Kidney epithelial cell (primary cell): ENCODE measurements around the gene PPP2R3C. TPM values are rescaled to one million over a fixed set of nuclear protein-coding genes. Genes with fewer than 3 reads are reported as not detected.

ENCODE experiments used
- DNase-seq: peaks from one replicate; pipeline ENCODE4 v3.0.0-alpha.2; 2010; ENCODE audit warnings: low read depth
- H3K27me3 ChIP-seq: 2 replicates; pipeline ENCODE4 v1.6.0; 2011; ENCODE audit warnings: low read length; ENCODE audit not compliant: control insufficient read depth, insufficient read depth
- H3K36me3 ChIP-seq: 2 replicates; pipeline ENCODE4 v1.5.1; 2011; ENCODE audit warnings: low read length; ENCODE audit not compliant: control insufficient read depth, insufficient read depth
- H3K4me3 ChIP-seq: 2 replicates; pipeline ENCODE4 v1.5.1; 2011; ENCODE audit warnings: low read depth, mild to moderate bottlenecking, control low read depth, low read length
- total RNA-seq: library from RNA; depleted of rRNA; stranded (reverse); fragments of >200 nt; gene quantifications from 2 replicates; pipeline ENCODE4 v1.2.3, GENCODE V29; 2015
- TF ChIP-seq, protein P1 (sequence below): IDR thresholded peaks from 2 replicates; pipeline ENCODE4 v1.5.1; 2011; ENCODE audit warnings: mild to moderate bottlenecking, moderate library complexity, low read length, control low read depth, inconsistent platforms; ENCODE audit not compliant: insufficient read depth, poor library complexity, severe bottlenecking

Gene PPP2R3C
- total RNA-seq, 1 donor from 2014 or later: 39.4 TPM

- Histone ChIP-seq H3K36me3 (no peaks in the 10 kb centered on the region), H3K27me3 (no peaks in the 10 kb centered on the region), H3K4me3 (no peak overlapping the region)
- DNase-seq: no peak
- TF ChIP-seq, protein P1, sequence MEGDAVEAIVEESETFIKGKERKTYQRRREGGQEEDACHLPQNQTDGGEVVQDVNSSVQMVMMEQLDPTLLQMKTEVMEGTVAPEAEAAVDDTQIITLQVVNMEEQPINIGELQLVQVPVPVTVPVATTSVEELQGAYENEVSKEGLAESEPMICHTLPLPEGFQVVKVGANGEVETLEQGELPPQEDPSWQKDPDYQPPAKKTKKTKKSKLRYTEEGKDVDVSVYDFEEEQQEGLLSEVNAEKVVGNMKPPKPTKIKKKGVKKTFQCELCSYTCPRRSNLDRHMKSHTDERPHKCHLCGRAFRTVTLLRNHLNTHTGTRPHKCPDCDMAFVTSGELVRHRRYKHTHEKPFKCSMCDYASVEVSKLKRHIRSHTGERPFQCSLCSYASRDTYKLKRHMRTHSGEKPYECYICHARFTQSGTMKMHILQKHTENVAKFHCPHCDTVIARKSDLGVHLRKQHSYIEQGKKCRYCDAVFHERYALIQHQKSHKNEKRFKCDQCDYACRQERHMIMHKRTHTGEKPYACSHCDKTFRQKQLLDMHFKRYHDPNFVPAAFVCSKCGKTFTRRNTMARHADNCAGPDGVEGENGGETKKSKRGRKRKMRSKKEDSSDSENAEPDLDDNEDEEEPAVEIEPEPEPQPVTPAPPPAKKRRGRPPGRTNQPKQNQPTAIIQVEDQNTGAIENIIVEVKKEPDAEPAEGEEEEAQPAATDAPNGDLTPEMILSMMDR: no peak
Observed at GRCh38 chr14:35149239-35149638, 27.4 kb upstream of the PPP2R3C start.

DNA sequence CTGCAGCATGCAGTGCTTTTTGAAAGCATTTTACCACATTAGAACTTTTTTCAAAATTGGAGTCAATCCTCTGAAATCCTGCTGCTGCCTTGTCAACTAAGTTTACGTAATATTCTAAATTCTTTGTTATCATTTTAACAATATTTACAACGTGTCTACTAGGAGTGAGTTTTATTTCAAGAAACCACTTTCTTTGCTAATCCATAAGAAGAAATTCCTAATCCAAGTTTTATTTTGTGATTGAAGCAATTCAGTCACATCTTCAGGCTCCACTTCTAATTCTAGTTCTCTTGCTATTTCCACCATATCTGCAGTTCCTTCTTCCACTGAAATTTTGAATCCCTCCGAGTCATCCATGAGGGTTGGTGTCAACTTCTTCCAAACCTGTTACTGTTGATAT lies 25.9 kb upstream of the PPP2R3C start:
- no peak for DNase-seq
- H3K36me3 ChIP-seq: no peaks in the 10 kb centered on the region
- TF ChIP-seq, protein P1: no peak
- H3K27me3 ChIP-seq: no peaks in the 10 kb centered on the region
- H3K4me3 ChIP-seq: no peak overlapping the region

DNA sequence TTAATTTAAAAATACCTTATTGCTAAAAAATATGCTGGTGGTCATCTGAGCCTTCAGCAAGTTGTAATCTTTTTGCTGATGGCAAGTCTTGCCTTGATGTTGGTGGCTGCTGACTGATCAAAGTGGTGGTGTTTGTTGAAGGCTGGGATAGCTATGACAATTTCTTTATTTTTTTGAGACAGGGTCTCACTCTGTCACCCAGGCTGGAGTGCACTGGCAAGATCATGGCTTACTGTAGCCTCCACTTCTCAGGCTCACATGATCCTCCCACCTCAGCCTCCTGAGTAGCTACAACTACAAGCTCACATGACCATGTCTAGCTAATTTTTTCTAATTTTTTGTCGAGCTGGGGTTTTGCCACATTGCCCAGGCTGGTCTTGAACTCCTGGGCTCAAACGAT lies 25.4 kb upstream of the PPP2R3C start:
- Histone ChIP-seq H3K4me3 (no peak overlapping the region), H3K27me3 (no peaks in the 10 kb centered on the region), H3K36me3 (no peaks in the 10 kb centered on the region)
- no peak for DNase-seq
- TF ChIP-seq, protein P1: no peak

- TF ChIP-seq, protein P1: no peak
- Histone ChIP-seq H3K27me3 (no peaks in the 10 kb centered on the region), H3K36me3 (no peaks in the 10 kb centered on the region), H3K4me3 (no peak overlapping the region)
- DNase-seq: no peak
Observed at GRCh38 chr14:35146711-35147149, 24.9 kb upstream of the PPP2R3C start.

DNA sequence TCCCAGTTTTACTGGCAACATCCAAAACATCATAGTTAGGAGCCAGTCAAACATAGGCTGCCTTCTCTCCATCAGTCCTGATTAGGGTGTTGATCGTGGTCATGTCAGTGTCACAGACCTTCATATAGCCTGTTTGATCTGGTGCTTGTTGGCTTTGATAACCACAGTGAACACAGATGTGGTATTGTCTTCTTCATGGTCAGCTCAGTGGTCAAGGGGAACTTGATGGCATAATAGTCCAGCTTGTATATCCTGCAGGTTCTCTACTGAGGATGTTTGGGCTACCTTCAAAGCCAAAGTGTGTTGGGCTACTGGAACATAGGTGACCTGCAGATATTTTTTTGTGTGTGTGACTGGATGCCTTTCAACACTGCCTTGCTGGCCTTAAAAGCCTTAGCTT lies 22.2 kb upstream of the PPP2R3C start:
- Histone ChIP-seq H3K27me3 (no peaks in the 10 kb centered on the region), H3K4me3 (no peak overlapping the region)
- DNase-seq: no peak

More for the DNA sequence above, 22.2 kb upstream of the PPP2R3C start:
- H3K36me3 ChIP-seq: no peaks in the 10 kb centered on the region
- TF ChIP-seq, protein P1: no peak
